Endothelial cell of umbilical vein (primary cell): Measurements from ENCODE around the gene PNRC1. TPM values are rescaled to one million over a fixed set of nuclear protein-coding genes. Genes with fewer than 3 reads are reported as not detected.

ENCODE experiments used
- BruUV-seq: library from RNA; stranded (reverse); fragments of 400-500 nt; replicated peaks from 2 replicates; lab custom pipeline; 2021; lab: Mats Ljungman, UMichigan
- CTCF ChIA-PET: fragments of 300-600, 350-600 bp; sonication (Branson Sonifier 250); formaldehyde crosslinking; loops from one replicate; lab custom pipeline; 2021; ENCODE audit warnings: antibody characterized with exemption, inconsistent platforms; lab: Charles Lee
- POLR2A ChIA-PET: fragments of 300-600, 350-600 bp; sonication (Branson Sonifier 250); formaldehyde crosslinking; loops from one replicate; lab custom pipeline; 2021; ENCODE audit warnings: antibody characterized with exemption, inconsistent platforms; lab: Charles Lee
- DNase-seq: peaks from one replicate; pipeline ENCODE4 v3.0.0-alpha.2; 2011; ENCODE audit warnings: low read depth, low spot score
- FAIRE-seq: peaks from 2 replicates; lab custom pipeline; 2011; peaks lifted over from hg19 to GRCh38; lab: Jason Lieb, UNC
- H2AFZ ChIP-seq: 2 replicates; pipeline ENCODE4 v1.6.0; 2012; ENCODE audit warnings: low read depth, low read length, control low read depth, inconsistent platforms
- H3K27ac ChIP-seq: 2 replicates; pipeline ENCODE4 v1.5.1; 2011; ENCODE audit warnings: low read depth, mild to moderate bottlenecking, control low read depth, low read length, moderate library complexity; ENCODE audit not compliant: insufficient read depth
- H3K27me3 ChIP-seq, 2 experiments: 2 replicates each; pipeline versions ENCODE4 v1.6.0 to v1.6.1; 2011; ENCODE audit warnings: low read length in 2 of 2, mixed read lengths in 1 of 2; ENCODE audit not compliant: control insufficient read depth in 2 of 2, insufficient read depth in 2 of 2
- H3K36me3 ChIP-seq, 2 experiments: 2 replicates in 1 of 2; 3 replicates in 1 of 2; pipeline ENCODE4 v1.5.1; 2011; ENCODE audit warnings: low read length in 2 of 2, mild to moderate bottlenecking in 1 of 2, moderate library complexity in 1 of 2; ENCODE audit not compliant: control insufficient read depth in 2 of 2, insufficient read depth in 2 of 2; ENCODE audit errors: extremely low read depth in 1 of 2
- H3K4me1 ChIP-seq: 3 replicates; pipeline ENCODE4 v1.5.1; 2011; ENCODE audit warnings: mild to moderate bottlenecking, low read length; ENCODE audit not compliant: control insufficient read depth, insufficient read depth; ENCODE audit errors: extremely low read depth
- H3K4me2 ChIP-seq: 2 replicates; pipeline ENCODE4 v1.6.1; 2011; ENCODE audit warnings: low read length, control low read depth, mixed read lengths; ENCODE audit not compliant: insufficient read depth
- H3K4me3 ChIP-seq, 3 experiments: fragments of 200-600 bp in 1 of 3; sonication (generic), shearing (Covaris generic) in 1 of 3; replicated peaks in 1 of 3; 2 replicates each; pipeline ENCODE4 v1.5.1; 2011 to 2016; ENCODE audit warnings: control low read depth in 3 of 3, low read length in 3 of 3, mild to moderate bottlenecking in 2 of 3, inconsistent platforms in 1 of 3, low read depth in 1 of 3, moderate library complexity in 1 of 3; ENCODE audit not compliant: insufficient read depth in 1 of 3
- H3K79me2 ChIP-seq: 2 replicates; pipeline ENCODE4 v1.6.0; 2012; ENCODE audit warnings: low read length, inconsistent platforms; ENCODE audit not compliant: control insufficient read depth, insufficient read depth
- H3K9ac ChIP-seq: replicated peaks from 2 replicates; pipeline ENCODE3; 2011; ENCODE audit warnings: low read length, control low read depth; ENCODE audit not compliant: insufficient read depth; ENCODE audit errors: extremely low read depth
- H3K9me1 ChIP-seq: replicated peaks from 3 replicates; pipeline ENCODE4 v1.6.0; 2011; ENCODE audit warnings: mild to moderate bottlenecking, low read length; ENCODE audit not compliant: control insufficient read depth, insufficient read depth; ENCODE audit errors: extremely low read depth
- H3K9me3 ChIP-seq: replicated peaks from 2 replicates; pipeline ENCODE4 v1.5.1; 2012; ENCODE audit warnings: low read length, inconsistent platforms; ENCODE audit not compliant: control insufficient read depth, insufficient read depth
- H4K20me1 ChIP-seq: replicated peaks from 2 replicates; pipeline ENCODE3; 2011; ENCODE audit warnings: mild to moderate bottlenecking, low read length; ENCODE audit not compliant: control insufficient read depth, insufficient read depth; ENCODE audit errors: extremely low read depth
- EZH2 ChIP-seq: IDR thresholded peaks from 2 replicates; pipeline ENCODE4 v1.6.1; 2012; ENCODE audit warnings: borderline replicate concordance, low read depth, mild to moderate bottlenecking, moderate library complexity, low read length, inconsistent platforms; ENCODE audit not compliant: severe bottlenecking
- FOS ChIP-seq: IDR thresholded peaks from 2 replicates; pipeline ENCODE4 v1.6.1; 2011; ENCODE audit warnings: mild to moderate bottlenecking, low read length, moderate library complexity, borderline replicate concordance; ENCODE audit not compliant: insufficient read depth
- GATA2 ChIP-seq: IDR thresholded peaks from 2 replicates; pipeline ENCODE4 v1.7.0; 2011; ENCODE audit warnings: low read depth, mild to moderate bottlenecking, moderate library complexity, mixed read lengths, low read length; ENCODE audit not compliant: insufficient read length, insufficient read depth
- JUN ChIP-seq: IDR thresholded peaks from 2 replicates; pipeline ENCODE4 v1.6.1; 2011; ENCODE audit warnings: borderline replicate concordance, low read depth; ENCODE audit not compliant: insufficient read length, insufficient read depth
- MYC ChIP-seq: IDR thresholded peaks from one replicate; pipeline ENCODE4 v1.6.1; 2011; ENCODE audit warnings: mild to moderate bottlenecking, low read depth, low read length
- POLR2A ChIP-seq: IDR thresholded peaks from 2 replicates; pipeline ENCODE4 v1.6.1; 2012; ENCODE audit warnings: low read depth, mild to moderate bottlenecking, control low read depth, low read length
- POLR2AphosphoS5 ChIP-seq: IDR thresholded peaks from 2 replicates; pipeline ENCODE4 v1.6.1; 2012; ENCODE audit warnings: low read depth, mild to moderate bottlenecking, control low read depth, low read length, moderate library complexity; ENCODE audit not compliant: insufficient read depth
- dilution Hi-C: fragments of 300-500 bp; cut with MboI; formaldehyde crosslinking; loops from one replicate; pipeline ENCODE4 v1.15.0; 2019; ENCODE audit warnings: low sequenced_read_pairs; ENCODE audit not compliant: extremely low pct_ligation_motif_present
- intact Hi-C: fragments of 100-400 bp; cut with micrococcal nuclease; formaldehyde crosslinking; loops from one replicate; pipeline ENCODE4 v1.10.0; 2022
- polyA plus RNA-seq, 4 experiments: library from polyadenylated mRNA; depleted of rRNA in 3 of 4; stranded (reverse) in 3 of 4; unstranded in 1 of 4; fragments of >200 nt; gene quantifications; 2 replicates each; pipeline versions ENCODE4 v1.2.1 to v1.2.3, GENCODE V29; 2011 to 2012; ENCODE audit warnings: missing spikeins in 1 of 4
- total RNA-seq: library from RNA; stranded (reverse); gene quantifications from 2 replicates; pipeline ENCODE4 v1.2.3, GENCODE V29; 2021
- TF ChIP-seq, protein P1 (sequence below), 2 donors: IDR thresholded peaks; 1 replicate in 1 of 2; 2 replicates in 1 of 2; pipeline ENCODE4 v1.5.1; 2011; ENCODE audit warnings: low read length in 2 of 2, mild to moderate bottlenecking in 2 of 2, moderate library complexity in 2 of 2, control low read depth in 1 of 2, inconsistent platforms in 1 of 2, low read depth in 1 of 2; ENCODE audit not compliant: insufficient read depth in 1 of 2; ENCODE audit errors: extremely low read depth in 1 of 2
- TF ChIP-seq, protein P2 (sequence below): IDR thresholded peaks from 2 replicates; pipeline ENCODE4 v1.6.1; 2011; ENCODE audit not compliant: insufficient read depth, insufficient read length

Gene PNRC1
- total and polyA plus RNA-seq, 2 donors (not counting 3 experiments of a cell fraction or from before 2014, with no cell fraction given) = 9.6 to 87.9 TPM

DNA sequence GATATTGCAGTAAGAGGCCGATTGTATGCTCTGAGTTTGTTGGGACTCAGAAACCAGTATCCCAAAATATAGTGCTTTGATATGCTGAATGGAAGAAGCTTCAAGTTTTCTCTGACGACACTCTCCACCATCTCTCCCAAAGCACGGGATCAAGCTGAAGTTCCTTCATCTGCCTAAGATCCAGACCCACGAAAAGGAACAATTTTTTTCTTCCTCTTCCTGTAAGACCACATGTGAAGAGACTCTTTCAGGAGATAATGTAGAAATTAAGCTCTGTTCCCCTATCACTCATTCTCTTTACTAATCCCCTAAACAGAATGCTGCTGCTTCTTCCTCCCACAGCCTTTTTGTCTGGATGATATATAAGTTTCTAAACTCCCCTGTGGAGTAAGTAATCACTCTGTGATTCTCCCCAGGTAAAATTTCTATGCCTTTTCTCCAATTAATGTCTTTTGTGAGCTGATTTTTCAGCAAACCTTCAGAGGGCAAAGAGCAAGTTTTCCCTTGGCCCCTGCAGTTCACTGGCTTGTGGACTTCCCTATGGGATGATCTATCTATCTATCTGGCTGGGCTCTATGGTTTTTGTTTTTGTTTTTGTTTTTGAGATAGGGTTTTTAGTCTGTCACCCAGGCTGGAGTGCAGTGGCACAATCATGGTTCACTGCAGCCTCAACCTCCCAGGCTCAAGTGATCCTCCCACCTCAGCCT lies 13.5 kb upstream of the PNRC1 start:
- intact Hi-C loops = no loop called here
- Histone ChIP-seq H3K9ac (no peak overlapping the region), H3K27me3 (peaks cover 1 to 9% of the 10 kb centered on the region in 2 experiments), H3K27ac (no peak overlapping the region), H2AFZ (no peak overlapping the region), H3K36me3 (no peaks in the 10 kb centered on the region), H3K79me2 (no peaks in the 10 kb centered on the region), H3K4me3 (no peak overlapping the region), H3K9me1 (no peaks in the 10 kb centered on the region), H3K9me3 (no peaks in the 10 kb centered on the region), H4K20me1 (no peaks in the 10 kb centered on the region), H3K4me1 (no peaks in the 10 kb centered on the region), H3K4me2 (no peak overlapping the region)
- POLR2A ChIA-PET = no interaction called here
- dilution Hi-C loops = no loop called here
- TF ChIP-seq POLR2AphosphoS5 (no peak), MYC (no peak), JUN (no peak), EZH2 (no peak), GATA2 (no peak), FOS (no peak), POLR2A (no peak)
- TF ChIP-seq, protein P1, sequence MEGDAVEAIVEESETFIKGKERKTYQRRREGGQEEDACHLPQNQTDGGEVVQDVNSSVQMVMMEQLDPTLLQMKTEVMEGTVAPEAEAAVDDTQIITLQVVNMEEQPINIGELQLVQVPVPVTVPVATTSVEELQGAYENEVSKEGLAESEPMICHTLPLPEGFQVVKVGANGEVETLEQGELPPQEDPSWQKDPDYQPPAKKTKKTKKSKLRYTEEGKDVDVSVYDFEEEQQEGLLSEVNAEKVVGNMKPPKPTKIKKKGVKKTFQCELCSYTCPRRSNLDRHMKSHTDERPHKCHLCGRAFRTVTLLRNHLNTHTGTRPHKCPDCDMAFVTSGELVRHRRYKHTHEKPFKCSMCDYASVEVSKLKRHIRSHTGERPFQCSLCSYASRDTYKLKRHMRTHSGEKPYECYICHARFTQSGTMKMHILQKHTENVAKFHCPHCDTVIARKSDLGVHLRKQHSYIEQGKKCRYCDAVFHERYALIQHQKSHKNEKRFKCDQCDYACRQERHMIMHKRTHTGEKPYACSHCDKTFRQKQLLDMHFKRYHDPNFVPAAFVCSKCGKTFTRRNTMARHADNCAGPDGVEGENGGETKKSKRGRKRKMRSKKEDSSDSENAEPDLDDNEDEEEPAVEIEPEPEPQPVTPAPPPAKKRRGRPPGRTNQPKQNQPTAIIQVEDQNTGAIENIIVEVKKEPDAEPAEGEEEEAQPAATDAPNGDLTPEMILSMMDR (IDR thresholded peaks at IDR 0.05; ENCODE audit: extremely low read depth in 1 of 2, insufficient read depth in 1 of 2, low read depth in 1 of 2, low read length in 2 of 2) = no peak
- TF ChIP-seq, protein P2, sequence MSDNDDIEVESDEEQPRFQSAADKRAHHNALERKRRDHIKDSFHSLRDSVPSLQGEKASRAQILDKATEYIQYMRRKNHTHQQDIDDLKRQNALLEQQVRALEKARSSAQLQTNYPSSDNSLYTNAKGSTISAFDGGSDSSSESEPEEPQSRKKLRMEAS = no peak
- BruUV-seq = no TSS peak
- CTCF ChIA-PET = interaction anchor here (1.4 to 2.2 kb wide), 3 partner anchors 12 to 305 kb away, joined by 3 to 10 read pairs (median 5); no protein-coding TSS in a partner anchor
- DNase-seq (no peak), FAIRE-seq (no peak)
